GM19395 (cell line): ENCODE data around the gene MBD5.
"Not testable (repeated sequence)": the region's sequence is repeated elsewhere in the genome, so short reads cannot be mapped to it uniquely, and the experiment has no call there.

Experiments used
- ATAC-seq: cut with Tn5 transposase; IDR thresholded peaks from one replicate; pipeline ENCODE4 v1.9.1; 2021; ENCODE audit warnings: mild to moderate bottlenecking, moderate library complexity; ENCODE audit not compliant: unreplicated experiment

Gene MBD5

GRCh38 chr2:148540022-148540421 is 519.1 kb downstream of the MBD5 start:
- ATAC-seq, result peak; percentile 84

GRCh38 chr2:148541792-148542191 is 520.9 kb downstream of the MBD5 start:
- ATAC-seq, result no peak

GRCh38 chr2:148542614-148543013 is 521.7 kb downstream of the MBD5 start:
- ATAC-seq, result no peak

- ATAC-seq, result not testable (repeated sequence)
These were observed 522.2 kb downstream of the MBD5 start for GRCh38 chr2:148543088-148543540.

- no peak for ATAC-seq
These were observed 524.7 kb downstream of the MBD5 start for GRCh38 chr2:148545390-148546256.

GRCh38 chr2:148546270-148546669 is 525.4 kb downstream of the MBD5 start:
- ATAC-seq, result no peak

- ATAC-seq, result no peak
These were observed 528.0 kb downstream of the MBD5 start for GRCh38 chr2:148548716-148549400.

- peak; percentile 52 for ATAC-seq
These were observed 531.9 kb downstream of the MBD5 start for GRCh38 chr2:148552675-148553331.

- ATAC-seq, result no peak
These were observed 532.5 kb downstream of the MBD5 start for GRCh38 chr2:148553332-148553887.

GRCh38 chr2:148554459-148555247 is 533.8 kb downstream of the MBD5 start:
- no peak for ATAC-seq

GRCh38 chr2:148555622-148556294 is 534.9 kb downstream of the MBD5 start:
- no peak for ATAC-seq

- ATAC-seq, result peak; percentile 86
These were observed 537.0 kb downstream of the MBD5 start for GRCh38 chr2:148557844-148558436.

- no peak for ATAC-seq
These were observed 539.6 kb downstream of the MBD5 start for GRCh38 chr2:148560496-148560895.

GRCh38 chr2:148561389-148561788 is 540.5 kb downstream of the MBD5 start:
- ATAC-seq, result no peak

GRCh38 chr2:148565272-148565894 is 544.5 kb downstream of the MBD5 start:
- no peak for ATAC-seq
